GM21423 (cell line): ENCODE measurements around the gene PTPA.

Source experiments
- ATAC-seq: cut with Tn5 transposase; IDR thresholded peaks from one replicate; pipeline ENCODE4 v1.9.1; 2021; ENCODE audit warnings: mild to moderate bottlenecking, moderate library complexity; ENCODE audit not compliant: unreplicated experiment

PTPA gene

DNA sequence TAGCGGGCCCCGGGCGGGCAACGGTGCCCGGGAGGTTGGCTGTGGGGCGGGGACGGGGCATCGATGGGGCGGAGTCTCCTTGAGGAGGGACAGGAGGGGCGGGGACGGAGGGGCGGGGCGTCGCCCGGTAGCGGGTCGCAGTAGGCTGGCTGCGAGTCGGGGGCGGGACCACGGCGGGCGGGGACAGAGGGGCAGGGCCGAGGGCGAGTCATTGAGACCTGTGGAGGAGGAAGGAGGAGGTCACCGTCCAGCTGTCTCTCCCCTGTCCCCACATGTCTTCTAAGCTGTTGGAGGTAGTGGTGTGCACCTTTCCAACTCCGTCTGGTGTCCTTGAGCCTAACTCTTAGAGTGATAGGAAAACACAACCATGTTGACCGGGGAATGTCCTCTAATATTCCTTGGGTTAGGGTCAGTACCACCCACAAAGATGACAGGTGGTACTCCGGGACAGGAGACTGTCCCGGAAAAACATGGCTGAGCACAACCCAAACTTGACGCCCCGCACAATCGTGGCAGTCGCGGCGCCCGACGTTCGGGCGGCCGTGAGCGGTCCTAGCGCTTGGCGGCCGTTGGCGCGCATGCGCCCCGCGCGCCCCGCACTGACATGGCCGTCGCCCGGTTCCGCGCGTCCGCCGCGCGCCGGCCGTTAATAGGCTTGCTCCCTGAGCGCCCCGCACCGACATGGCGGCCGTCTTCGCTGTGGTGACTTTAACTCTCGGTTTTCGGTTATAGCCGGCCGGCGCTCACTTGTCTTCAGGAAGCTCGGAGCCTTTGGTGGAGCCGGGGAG, at the start of gene PTPA, which contains the start of gene CRAT:
Gene PTPA, plus strand, starts transcription at position 676 of the 788 bp plus-strand sequence. CDS start 186 bp downstream, outside the sequence.
Gene CRAT, minus strand, starts transcription at position 54 of the 788 bp plus-strand sequence. CDS start 284 bp downstream, outside the sequence.
- ATAC-seq = peak; percentile 71

DNA sequence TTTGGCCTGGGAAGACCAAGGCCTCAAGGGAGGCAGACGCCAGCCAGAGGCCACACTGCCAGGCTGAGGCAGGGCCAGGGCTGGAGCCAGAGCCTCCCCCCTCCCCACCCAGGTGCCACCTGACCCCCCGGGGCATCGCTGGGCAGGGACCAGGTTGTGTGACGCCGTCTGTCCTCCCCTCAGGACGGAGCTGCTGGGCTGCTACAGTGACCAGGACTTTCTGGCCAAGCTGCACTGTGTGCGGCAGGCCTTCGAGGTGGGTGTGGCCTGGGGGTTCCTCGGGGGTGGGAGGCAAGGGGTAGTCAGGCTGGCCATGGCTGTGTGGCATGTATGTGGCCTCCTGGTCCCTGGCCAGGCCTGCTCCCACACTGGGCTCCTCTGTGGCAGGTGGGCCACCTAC, 48.2 kb upstream of the PTPA start:
- no peak for ATAC-seq

DNA sequence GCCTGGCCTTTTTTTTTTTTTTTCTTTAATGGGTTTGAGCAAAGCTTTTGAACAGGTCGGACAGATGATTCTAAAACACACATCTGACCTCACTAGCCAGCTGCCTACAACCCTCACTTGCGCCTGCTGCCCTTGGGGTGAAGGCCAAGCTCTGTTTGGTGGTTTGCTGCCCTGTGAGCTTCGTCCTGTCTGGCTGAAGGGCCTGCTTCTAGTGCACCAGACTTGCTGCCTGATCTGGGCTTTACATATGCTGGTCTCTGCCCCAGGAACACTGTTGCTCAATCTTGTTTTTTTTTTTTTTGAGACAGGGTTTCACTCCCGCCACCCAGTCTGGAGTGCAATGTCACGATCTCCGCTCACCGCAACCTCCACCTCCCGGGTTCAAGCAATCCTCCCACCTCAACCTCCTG, 46.7 kb upstream of the PTPA start:
- ATAC-seq = no peak

- no peak for ATAC-seq
Measured at GRCh38 chr9:129068110-129068509, 43.1 kb upstream of the PTPA start.

- ATAC-seq = peak; percentile 82
Measured at GRCh38 chr9:129068990-129069861, 42.0 kb upstream of the PTPA start.

DNA sequence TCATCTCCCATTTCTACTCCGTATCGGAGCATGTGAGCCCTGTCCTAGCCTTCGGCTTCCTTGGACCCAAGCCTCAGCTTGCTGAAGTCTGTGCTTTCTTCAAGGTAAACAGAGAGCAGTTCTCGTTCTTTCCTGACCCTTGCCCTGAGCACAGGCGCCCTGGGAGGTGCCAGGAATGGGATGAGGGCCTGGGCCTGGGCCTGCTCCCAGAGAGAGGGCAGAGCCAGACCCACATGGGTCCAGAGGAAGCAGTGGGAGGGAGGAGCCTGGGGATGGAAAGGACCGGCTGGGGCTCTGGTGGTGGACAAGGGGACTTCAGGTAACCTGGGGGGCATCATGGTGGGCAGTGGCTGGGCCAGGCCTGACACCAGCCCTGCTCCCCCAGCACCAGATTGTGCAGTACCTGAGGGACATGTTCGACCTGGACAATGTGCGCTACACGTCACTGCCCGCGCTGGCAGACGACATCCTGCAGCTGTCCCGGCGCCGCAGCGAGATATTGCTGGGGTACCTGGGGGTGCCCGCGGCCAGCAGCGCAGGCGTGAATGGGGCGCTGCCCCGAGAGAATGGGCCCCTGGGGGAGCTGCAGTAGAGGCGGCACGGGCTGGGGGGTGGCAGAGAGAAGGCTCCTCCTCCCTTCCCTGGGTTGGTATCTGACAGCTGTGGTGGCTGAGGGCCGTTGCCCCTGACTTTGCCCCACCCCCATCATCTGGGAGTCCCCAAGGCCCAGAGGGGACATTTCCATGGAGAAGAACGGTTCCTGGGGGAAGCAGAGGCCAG, 41.2 kb upstream of the PTPA start:
- no peak for ATAC-seq

- no peak for ATAC-seq
Measured at GRCh38 chr9:129070696-129071525, 40.3 kb upstream of the PTPA start.

- no peak for ATAC-seq
Measured at GRCh38 chr9:129071526-129072126, 39.6 kb upstream of the PTPA start.

- ATAC-seq = no peak
Measured at GRCh38 chr9:129072171-129072570, 39.0 kb upstream of the PTPA start.

DNA sequence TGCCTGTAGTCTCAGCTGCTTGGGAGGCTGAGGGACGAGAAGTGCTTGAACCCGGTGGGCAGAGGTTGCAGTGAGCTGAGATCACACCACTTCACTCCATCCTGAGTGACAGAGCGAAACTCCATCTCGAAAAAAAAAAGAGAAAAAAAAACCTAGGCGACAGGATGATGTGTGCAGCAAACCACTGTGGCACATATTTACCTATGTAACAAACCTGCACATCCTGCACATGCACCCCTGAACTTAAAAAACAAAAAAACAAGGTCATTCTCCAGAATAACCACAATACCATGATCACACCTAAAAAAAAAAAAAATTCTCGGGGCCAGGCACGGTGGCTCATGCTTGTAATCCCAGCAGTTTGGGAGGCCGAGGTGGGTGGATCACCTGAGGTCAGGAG, 37.8 kb upstream of the PTPA start:
- ATAC-seq = no peak

- no peak for ATAC-seq
Measured at GRCh38 chr9:129074106-129074505, 37.1 kb upstream of the PTPA start.

- no peak for ATAC-seq
Measured at GRCh38 chr9:129075996-129076639, 35.1 kb upstream of the PTPA start.

GRCh38 chr9:129076640-129077037, 34.6 kb upstream of the PTPA start:
- ATAC-seq = no peak

GRCh38 chr9:129077236-129077635, 34.0 kb upstream of the PTPA start:
- no peak for ATAC-seq

GRCh38 chr9:129078691-129079503, 32.3 kb upstream of the PTPA start:
- ATAC-seq = no peak

DNA sequence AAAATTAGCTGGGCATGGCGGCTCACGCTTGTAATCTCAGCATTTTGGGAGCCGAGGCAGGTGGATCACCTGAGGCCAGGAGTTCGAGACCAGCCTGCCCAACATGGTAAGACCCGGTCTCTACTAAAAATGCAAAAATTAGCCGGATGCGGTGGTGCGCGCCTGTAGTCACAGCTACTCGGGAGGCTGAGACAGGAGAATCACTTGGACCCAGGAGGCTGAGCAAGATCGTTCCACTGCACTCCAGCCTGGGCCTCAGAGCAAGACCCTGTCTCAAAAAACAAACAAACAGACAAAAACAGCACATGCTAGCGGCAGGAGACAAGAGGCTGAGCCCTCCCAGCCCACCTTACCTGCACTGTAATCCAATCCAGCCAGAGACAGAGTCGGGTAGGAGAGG, 31.4 kb upstream of the PTPA start:
- no peak for ATAC-seq

DNA sequence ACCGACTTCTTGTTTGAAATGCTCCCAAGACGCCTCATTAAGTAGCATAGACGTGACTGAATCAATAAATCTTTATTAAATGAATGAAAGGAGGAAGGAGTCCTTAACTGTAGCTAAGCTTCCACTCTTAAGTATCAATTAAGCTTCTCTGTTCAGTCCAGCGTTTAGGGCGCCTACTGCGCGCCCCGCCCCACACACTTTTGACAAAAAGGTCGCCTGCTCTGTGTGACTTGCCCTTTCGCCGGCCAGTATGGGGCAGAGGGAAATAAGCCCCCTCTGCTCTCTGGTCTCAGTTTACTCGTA, 31.0 kb upstream of the PTPA start:
- ATAC-seq = no peak

DNA sequence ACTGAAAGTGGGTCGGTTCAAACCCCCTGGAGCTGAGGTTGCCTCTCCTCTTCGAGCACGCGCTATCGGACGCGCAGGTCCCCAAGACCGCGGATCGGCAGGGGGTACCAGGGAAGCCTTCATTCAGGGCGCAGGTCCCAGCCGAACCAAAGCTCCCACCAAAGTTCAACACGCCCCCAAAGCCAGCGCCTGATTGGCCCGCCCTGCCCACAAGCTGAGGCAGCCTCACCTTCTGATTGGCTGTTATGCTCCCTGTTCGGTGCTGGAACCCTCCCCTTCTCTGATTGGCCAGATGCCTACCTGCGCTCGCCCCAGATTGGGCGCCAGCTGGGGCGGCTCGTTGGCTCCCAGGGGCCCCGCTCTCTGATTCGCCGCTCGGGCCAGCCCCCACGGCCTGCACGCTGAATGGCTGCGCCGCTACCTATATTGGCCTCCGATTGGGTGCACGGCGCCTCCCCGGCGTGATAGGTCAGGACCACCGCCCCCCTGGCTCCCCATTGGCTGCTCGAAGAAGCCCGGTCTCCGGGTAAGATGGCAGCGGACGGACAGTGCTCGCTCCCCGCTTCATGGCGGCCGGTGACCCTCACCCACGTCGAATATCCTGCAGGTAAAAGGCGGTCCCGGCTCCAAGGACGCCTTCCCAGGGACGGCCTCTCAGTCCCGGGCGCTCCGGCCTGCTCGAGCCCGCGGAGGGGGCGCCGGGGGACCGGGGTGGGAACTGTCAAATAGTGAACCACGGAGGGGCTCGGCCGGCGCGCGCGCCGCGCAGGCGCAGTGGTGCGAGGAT, 30.4 kb upstream of the PTPA start, which contains the start of gene DOLPP1:
Gene DOLPP1, plus strand, starts transcription at position 511 of the 787 bp plus-strand sequence. Its CDS starts 21 bp downstream, at position 532.
- ATAC-seq = peak; percentile 92
